ENCODE results near the gene ZNF708. TPM values are rescaled to one million over a fixed set of nuclear protein-coding genes. Genes with fewer than 3 reads are reported as not detected.

Gene ZNF708
- total RNA-seq, 2 experiments from 2014 or later = 15.5 to 16.4 TPM

GRCh38 chr19:21321996-21322395, 7.2 kb downstream of the ZNF708 start:
- Mint-ChIP-seq H3K27me3 (no peaks in the 10 kb centered on the region), H3K27ac (peak overlapping the region; percentile 43), H3K36me3 (ENCODE audit: low read depth) (peaks cover 84% of the 10 kb centered on the region), H3K4me3 (no peak overlapping the region), H3K9me3 (no peaks in the 10 kb centered on the region), H3K4me1 (ENCODE audit: low read depth) (peaks cover 81% of the 10 kb centered on the region)
- POLR2A ChIA-PET = no interaction called here
- DNase-seq (no peak), ATAC-seq (ENCODE audit: poor library complexity) (no peak)
- CTCF ChIA-PET = no interaction called here
- Histone ChIP-seq H3K9me3 (ENCODE audit: control insufficient read depth in 1 of 2, insufficient read depth in 1 of 2, low read length in 2 of 2) (peaks cover 0 to 31% of the 10 kb centered on the region in 2 experiments), H3K4me3 (ENCODE audit: low read length) (no peak overlapping the region), H3K27me3 (ENCODE audit: control insufficient read depth in 1 of 2, insufficient read depth in 2 of 2, low read length in 2 of 2) (no peaks in the 10 kb centered on the region), H3K4me1 (ENCODE audit: insufficient read depth, low read length) (peaks cover 9% of the 10 kb centered on the region), H3K36me3 (ENCODE audit: insufficient read depth, low read length) (peaks cover 36% of the 10 kb centered on the region), H3K27ac (ENCODE audit: low read depth in 1 of 2, low read length in 2 of 2) (no peak overlapping the region)
- no peak for TF ChIP-seq CTCF (IDR thresholded peaks at IDR 0.05)
- intact Hi-C loops (cut with DNase I, micrococcal nuclease) = loop anchor here (10.0 kb wide), 2 partner anchors 183 to 523 kb away; partner anchors contain the start of gene ZNF429 (in 1 of the 2)

GRCh38 chr19:21321134-21321533, 8.1 kb downstream of the ZNF708 start:
- no peak for ATAC-seq (ENCODE audit: poor library complexity)
- H3K9me3 ChIP-seq (ENCODE audit: control insufficient read depth in 1 of 2, insufficient read depth in 1 of 2, low read length in 2 of 2) = peaks cover 0 to 28% of the 10 kb centered on the region in 2 experiments
- no peak overlapping the region for H3K4me3 ChIP-seq (ENCODE audit: low read length)
- peaks cover 6% of the 10 kb centered on the region for H3K4me1 ChIP-seq (ENCODE audit: insufficient read depth, low read length)
- intact Hi-C loops (cut with DNase I, micrococcal nuclease) = loop anchor here (10.0 kb wide), 2 partner anchors 184 to 524 kb away; partner anchors contain the start of gene ZNF429 (in 1 of the 2)
- peaks cover 74% of the 10 kb centered on the region for H3K4me1 Mint-ChIP-seq (ENCODE audit: low read depth)
- no peak overlapping the region for H3K27ac ChIP-seq (ENCODE audit: low read depth in 1 of 2, low read length in 2 of 2)
- H3K36me3 Mint-ChIP-seq (ENCODE audit: low read depth) = peaks cover 78% of the 10 kb centered on the region
- DNase-seq = no peak
- no peak overlapping the region for H3K4me3 Mint-ChIP-seq
- TF ChIP-seq CTCF (IDR thresholded peaks at IDR 0.05) = no peak
- peaks cover 31% of the 10 kb centered on the region for H3K36me3 ChIP-seq (ENCODE audit: insufficient read depth, low read length)
- H3K27ac Mint-ChIP-seq = no peak overlapping the region
- no peaks in the 10 kb centered on the region for H3K27me3 ChIP-seq (ENCODE audit: control insufficient read depth in 1 of 2, insufficient read depth in 2 of 2, low read length in 2 of 2)
- CTCF ChIA-PET = no interaction called here
- H3K27me3 Mint-ChIP-seq = no peaks in the 10 kb centered on the region
- H3K9me3 Mint-ChIP-seq = no peaks in the 10 kb centered on the region
- POLR2A ChIA-PET = interaction anchor here (0.7 to 1.6 kb wide), 2 partner anchors 8 to 222 kb away, joined by 3 to 4 read pairs; partner anchors contain the start of gene ZNF708

DNA sequence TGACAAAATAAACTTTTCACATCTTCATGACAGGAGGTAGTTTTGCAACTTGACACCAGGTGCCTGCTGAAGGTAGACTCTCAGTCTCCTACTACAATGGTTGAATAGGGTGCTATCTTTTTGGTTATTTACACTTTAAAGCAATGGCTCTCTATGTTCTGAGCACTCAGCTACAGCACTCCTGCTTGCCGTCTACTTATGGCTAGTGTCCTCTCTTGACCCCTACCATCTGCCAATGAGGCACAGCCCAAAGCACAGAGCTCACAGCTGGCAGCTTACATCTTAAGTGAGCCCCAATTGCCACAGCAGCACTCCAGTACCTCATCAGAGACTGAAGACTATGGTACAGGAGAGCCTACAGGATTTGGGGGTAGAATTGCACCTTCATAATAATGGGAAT, 11.4 kb downstream of the ZNF708 start:
- POLR2A ChIA-PET = interaction anchor here (1.8 kb wide), 1 partner anchor 11 kb away, joined by 11 read pairs; the partner anchor contains the start of gene ZNF708
- Mint-ChIP-seq H3K36me3 (ENCODE audit: low read depth) (peaks cover 70% of the 10 kb centered on the region), H3K9me3 (no peaks in the 10 kb centered on the region), H3K27me3 (no peaks in the 10 kb centered on the region), H3K27ac (peak overlapping the region; percentile 43), H3K4me3 (no peak overlapping the region), H3K4me1 (ENCODE audit: low read depth) (peaks cover 68% of the 10 kb centered on the region)
- Histone ChIP-seq H3K4me3 (ENCODE audit: low read length) (no peak overlapping the region), H3K27me3 (ENCODE audit: control insufficient read depth in 1 of 2, insufficient read depth in 2 of 2, low read length in 2 of 2) (no peaks in the 10 kb centered on the region), H3K36me3 (ENCODE audit: insufficient read depth, low read length) (peaks cover 34% of the 10 kb centered on the region), H3K9me3 (ENCODE audit: control insufficient read depth in 1 of 2, insufficient read depth in 1 of 2, low read length in 2 of 2) (peaks cover 0 to 26% of the 10 kb centered on the region in 2 experiments), H3K4me1 (ENCODE audit: insufficient read depth, low read length) (peaks cover 3% of the 10 kb centered on the region), H3K27ac (ENCODE audit: low read depth in 1 of 2, low read length in 2 of 2) (no peak overlapping the region)
- ATAC-seq (ENCODE audit: poor library complexity) (no peak), DNase-seq (no peak)
- CTCF ChIA-PET = interaction anchor here (1.0 kb wide), 1 partner anchor 45 kb away, joined by 3 read pairs; no protein-coding TSS in a partner anchor
- TF ChIP-seq CTCF (IDR thresholded peaks at IDR 0.05) = no peak
- intact Hi-C loops (cut with DNase I, micrococcal nuclease) = loop anchor here in 1 of 2 experiments (10.0 kb wide), 1 partner anchor 47 kb away; no protein-coding TSS in a partner anchor

Data from CD4-positive, alpha-beta T cell (primary cell).